MM.1S (cell line): Measurements from ENCODE around the gene VMP1.

Experiments
- DNase-seq: peaks from one replicate; pipeline ENCODE4 v3.0.0-alpha.2; 2015
- H2AFZ ChIP-seq: fragments of 300-600 bp; sonication (generic); 2 replicates; pipeline ENCODE4 v1.6.0; 2016; ENCODE audit warnings: antibody characterized with exemption, low read length
- H3F3A ChIP-seq: fragments of 300-600 bp; sonication (generic); 2 replicates; pipeline ENCODE4 v1.6.1; 2016; ENCODE audit warnings: mild to moderate bottlenecking, antibody characterized with exemption, low read length, moderate library complexity, mixed read lengths; ENCODE audit not compliant: insufficient read depth
- H3K27ac ChIP-seq: fragments of 300-600 bp; sonication (generic); 2 replicates; pipeline ENCODE4 v1.5.1; 2016; ENCODE audit warnings: mild to moderate bottlenecking, low read length
- H3K27me3 ChIP-seq: fragments of 300-600 bp; sonication (generic); replicated peaks from 2 replicates; pipeline ENCODE4 v1.6.0; 2016; ENCODE audit warnings: low read length; ENCODE audit not compliant: insufficient read depth
- H3K36me3 ChIP-seq: fragments of 300-600 bp; sonication (generic); replicated peaks from 2 replicates; pipeline ENCODE4 v1.6.1; 2016; ENCODE audit warnings: mild to moderate bottlenecking, low read length, mixed read lengths; ENCODE audit not compliant: insufficient read depth
- H3K4me1 ChIP-seq: fragments of 300-600 bp; sonication (generic); 2 replicates; pipeline ENCODE4 v1.6.1; 2016; ENCODE audit warnings: low read length, mixed read lengths
- H3K4me2 ChIP-seq: fragments of 300-600 bp; sonication (generic); 2 replicates; pipeline ENCODE4 v1.6.0; 2016; ENCODE audit warnings: low read depth, low read length
- H3K4me3 ChIP-seq: fragments of 300-600 bp; sonication (generic); 2 replicates; pipeline ENCODE4 v1.5.1; 2016; ENCODE audit warnings: low read length, mixed read lengths
- H3K79me2 ChIP-seq: fragments of 300-600 bp; sonication (generic); 2 replicates; pipeline ENCODE4 v1.6.1; 2016; ENCODE audit warnings: mixed run types, low read length, mixed read lengths
- H3K9ac ChIP-seq: fragments of 300-600 bp; sonication (generic); 2 replicates; pipeline ENCODE4 v1.6.1; 2016; ENCODE audit warnings: low read length, mixed read lengths
- H3K9me2 ChIP-seq: fragments of 300-600 bp; sonication (generic); replicated peaks from 2 replicates; pipeline ENCODE4 v1.6.1; 2016; ENCODE audit warnings: mild to moderate bottlenecking, low read length, mixed read lengths; ENCODE audit not compliant: insufficient read depth
- H3K9me3 ChIP-seq: fragments of 300-600 bp; sonication (generic); replicated peaks from 2 replicates; pipeline ENCODE4 v1.6.1; 2016; ENCODE audit warnings: mild to moderate bottlenecking, low read length, mixed read lengths; ENCODE audit not compliant: insufficient read depth
- H4K20me1 ChIP-seq: fragments of 300-600 bp; sonication (generic); 2 replicates; pipeline ENCODE4 v1.6.1; 2016; ENCODE audit warnings: mild to moderate bottlenecking, low read length, moderate library complexity, mixed read lengths; ENCODE audit not compliant: insufficient read depth
- CTCF ChIP-seq: fragments of 300-600 bp; sonication (generic); IDR thresholded peaks from 2 replicates; pipeline ENCODE4 v1.5.1; 2016; ENCODE audit warnings: antibody characterized with exemption, low read length, mixed read lengths
- EZH2 ChIP-seq: fragments of 300-600 bp; sonication (generic); optimal IDR thresholded peaks from 2 replicates; pipeline ENCODE3; 2017; ENCODE audit warnings: low read depth, mild to moderate bottlenecking, antibody characterized with exemption, low read length, mixed read lengths
- EZH2phosphoT487 ChIP-seq: fragments of 300-600 bp; sonication (generic); IDR thresholded peaks from 2 replicates; pipeline ENCODE4 v1.6.1; 2018; ENCODE audit warnings: antibody characterized with exemption, low read length

VMP1 gene

GRCh38 chr17:59796138-59796537, 88.7 kb downstream of the VMP1 start:
- Histone ChIP-seq H3K36me3 (no peaks in the 10 kb centered on the region), H3K4me2 (no peak overlapping the region), H3K9me3 (no peaks in the 10 kb centered on the region), H3K79me2 (no peaks in the 10 kb centered on the region), H3K4me3 (no peak overlapping the region), H3K9me2 (no peaks in the 10 kb centered on the region), H3K9ac (no peak overlapping the region), H2AFZ (no peak overlapping the region), H3K27me3 (no peaks in the 10 kb centered on the region), H4K20me1 (no peaks in the 10 kb centered on the region), H3K4me1 (no peaks in the 10 kb centered on the region), H3F3A (no peaks in the 10 kb centered on the region), H3K27ac (no peak overlapping the region)
- no peak for DNase-seq
- TF ChIP-seq EZH2phosphoT487 (no peak), EZH2 (no peak), CTCF (no peak)

GRCh38 chr17:59796785-59797205, 89.3 kb downstream of the VMP1 start:
- no peak for TF ChIP-seq EZH2phosphoT487
- no peak for TF ChIP-seq EZH2
- TF ChIP-seq CTCF, result no peak
- Histone ChIP-seq H3K4me1 (no peaks in the 10 kb centered on the region), H3K36me3 (no peaks in the 10 kb centered on the region), H4K20me1 (no peaks in the 10 kb centered on the region), H3K4me3 (no peak overlapping the region), H2AFZ (no peak overlapping the region), H3K4me2 (no peak overlapping the region), H3F3A (no peaks in the 10 kb centered on the region), H3K27me3 (no peaks in the 10 kb centered on the region), H3K27ac (no peak overlapping the region), H3K79me2 (no peaks in the 10 kb centered on the region), H3K9me2 (no peaks in the 10 kb centered on the region), H3K9ac (no peak overlapping the region), H3K9me3 (no peaks in the 10 kb centered on the region)
- DNase-seq, result no peak

GRCh38 chr17:59798111-59798510, 90.7 kb downstream of the VMP1 start:
- H3K9ac ChIP-seq, result no peak overlapping the region
- no peaks in the 10 kb centered on the region for H3K27me3 ChIP-seq
- H3F3A ChIP-seq, result no peaks in the 10 kb centered on the region
- no peaks in the 10 kb centered on the region for H3K9me3 ChIP-seq
- no peaks in the 10 kb centered on the region for H3K79me2 ChIP-seq
- no peak for DNase-seq
- no peak overlapping the region for H3K4me3 ChIP-seq
- no peak for TF ChIP-seq EZH2
- no peak for TF ChIP-seq CTCF
- no peak for TF ChIP-seq EZH2phosphoT487
- no peaks in the 10 kb centered on the region for H3K36me3 ChIP-seq
- no peaks in the 10 kb centered on the region for H3K9me2 ChIP-seq
- no peaks in the 10 kb centered on the region for H3K4me1 ChIP-seq
- no peaks in the 10 kb centered on the region for H4K20me1 ChIP-seq
- H3K27ac ChIP-seq, result no peak overlapping the region
- no peak overlapping the region for H2AFZ ChIP-seq
- no peak overlapping the region for H3K4me2 ChIP-seq
